ENCODE results near the gene SRP14. TPM values are rescaled to one million over a fixed set of nuclear protein-coding genes. Genes with fewer than 3 reads are reported as not detected.

Gene SRP14
- total and polyA plus RNA-seq, 9 of the 15 experiments (the other 6 are each of a cell fraction or from before 2014, with no cell fraction given): 161 to 1,097 (median 402) TPM

DNA sequence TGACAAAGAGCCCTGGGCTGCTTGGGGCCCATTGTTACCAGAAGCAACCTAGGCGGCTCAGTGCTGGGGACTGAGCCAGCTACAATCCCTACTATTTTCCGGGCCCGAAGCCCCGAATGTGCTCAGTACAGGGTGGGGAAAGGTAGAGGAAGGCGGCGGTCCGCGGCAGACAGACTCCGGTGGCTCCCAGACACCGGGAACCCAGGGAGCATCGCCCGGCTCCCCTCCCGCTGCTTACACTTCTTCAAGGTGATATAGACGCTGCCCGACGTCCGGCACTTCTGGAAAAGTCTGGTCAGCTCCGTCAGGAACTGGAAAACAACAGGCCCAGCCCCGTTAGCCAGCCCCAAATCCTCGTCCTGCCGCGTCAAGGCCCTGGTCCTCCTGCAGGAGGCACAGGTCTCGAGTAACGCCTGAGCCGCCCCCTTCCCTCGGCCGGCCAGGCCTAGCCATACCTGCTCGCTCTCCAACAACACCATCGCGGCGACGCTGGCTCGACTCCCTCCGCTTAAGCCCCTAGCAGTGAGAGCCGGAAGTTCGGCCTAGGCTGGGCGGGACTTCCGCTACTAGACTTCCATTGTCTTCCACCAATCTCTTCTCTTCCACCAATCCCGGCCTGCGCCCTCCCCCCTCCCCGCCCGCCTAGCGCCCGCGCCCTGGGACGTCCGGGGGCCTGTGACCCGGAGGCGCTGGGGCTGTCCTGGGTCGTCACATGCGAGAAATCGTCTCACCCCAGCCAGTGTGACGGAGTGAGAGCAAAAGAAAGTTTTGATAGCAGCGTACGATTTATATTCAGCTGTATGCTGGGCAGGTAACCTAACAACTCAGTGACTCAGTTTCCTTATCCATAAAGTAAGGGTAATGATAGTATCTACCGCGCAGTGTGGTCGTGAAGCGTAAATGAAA, at the start of gene SRP14 (continued):
- TF ChIP-seq RAD21 (CRISPR knock-in tag; conservative IDR thresholded peaks at IDR 0.05 in 1 of 2, IDR thresholded peaks at IDR 0.05 in 1 of 2) (no peak), ZNF124 (CRISPR knock-in tag; IDR thresholded peaks at IDR 0.05) (no peak), ZFX (CRISPR knock-in tag; IDR thresholded peaks at IDR 0.05) (peak; percentile 98), FOXK2 (conservative IDR thresholded peaks at IDR 0.05 in 1 of 2, IDR thresholded peaks at IDR 0.05 in 1 of 2; ENCODE audit: low read depth in 2 of 2) (no peak; a peak in 1 of 4 replicates), FUS (optimal IDR thresholded peaks at IDR 0.05; ENCODE audit: low read depth, low read length) (no peak), MED1 (CRISPR knock-in tag; IDR thresholded peaks at IDR 0.05; ENCODE audit: borderline replicate concordance) (no peak), FOXA3 (CRISPR knock-in tag; conservative IDR thresholded peaks at IDR 0.05 in 1 of 2, IDR thresholded peaks at IDR 0.05 in 1 of 2) (no peak), JUN (IDR thresholded peaks at IDR 0.05; ENCODE audit: borderline replicate concordance, low read depth, low read length) (no peak), JUN (CRISPR knock-in tag; IDR thresholded peaks at IDR 0.05; ENCODE audit: borderline replicate concordance) (no peak; the same call in 1 of the 2 replicates), SAP30 (IDR thresholded peaks at IDR 0.05; ENCODE audit: borderline replicate concordance, insufficient read depth, low read depth, low read length, poor library complexity, severe bottlenecking) (peak; percentile 37), JUND (IDR thresholded peaks at IDR 0.05; ENCODE audit: borderline replicate concordance, low read depth, low read length) (peak; percentile 39; the same call in 1 of the 2 replicates), JUND (tag; IDR thresholded peaks at IDR 0.05; ENCODE audit: borderline replicate concordance, low read depth, low read length) (no peak; the same call in 2 of the 3 replicates), GMEB1 (CRISPR knock-in tag; IDR thresholded peaks at IDR 0.05) (peak; percentile 65), THRA (IDR thresholded peaks at IDR 0.05) (no peak), TARDBP (IDR thresholded peaks at IDR 0.05) (no peak), POLR3A (IDR thresholded peaks at IDR 0.05; ENCODE audit: borderline replicate concordance, extremely low read depth, insufficient read depth, insufficient read length) (no peak), ZFP36 (IDR thresholded peaks at IDR 0.05; ENCODE audit: low read depth, low read length, partially characterized antibody) (no peak), CHD1 (IDR thresholded peaks at IDR 0.05; ENCODE audit: low read length) (peak; percentile 16), ZNF79 (CRISPR knock-in tag; IDR thresholded peaks at IDR 0.05; ENCODE audit: low read depth) (no peak)
- TF ChIP-seq, protein P1, sequence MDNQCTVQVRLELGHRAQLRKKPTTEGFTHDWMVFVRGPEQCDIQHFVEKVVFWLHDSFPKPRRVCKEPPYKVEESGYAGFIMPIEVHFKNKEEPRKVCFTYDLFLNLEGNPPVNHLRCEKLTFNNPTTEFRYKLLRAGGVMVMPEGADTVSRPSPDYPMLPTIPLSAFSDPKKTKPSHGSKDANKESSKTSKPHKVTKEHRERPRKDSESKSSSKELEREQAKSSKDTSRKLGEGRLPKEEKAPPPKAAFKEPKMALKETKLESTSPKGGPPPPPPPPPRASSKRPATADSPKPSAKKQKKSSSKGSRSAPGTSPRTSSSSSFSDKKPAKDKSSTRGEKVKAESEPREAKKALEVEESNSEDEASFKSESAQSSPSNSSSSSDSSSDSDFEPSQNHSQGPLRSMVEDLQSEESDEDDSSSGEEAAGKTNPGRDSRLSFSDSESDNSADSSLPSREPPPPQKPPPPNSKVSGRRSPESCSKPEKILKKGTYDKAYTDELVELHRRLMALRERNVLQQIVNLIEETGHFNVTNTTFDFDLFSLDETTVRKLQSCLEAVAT (IDR thresholded peaks at IDR 0.05): peak in 1 of 2 experiments; percentile 52; a peak in 2 of 4 replicates

Measured in K562 (cell line).